Measurements from ENCODE around the gene BOLA1. TPM values are rescaled to one million over a fixed set of nuclear protein-coding genes. Genes with fewer than 3 reads are reported as not detected.

BOLA1 gene, protein sequence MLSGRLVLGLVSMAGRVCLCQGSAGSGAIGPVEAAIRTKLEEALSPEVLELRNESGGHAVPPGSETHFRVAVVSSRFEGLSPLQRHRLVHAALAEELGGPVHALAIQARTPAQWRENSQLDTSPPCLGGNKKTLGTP
- 21.6 and 35.7 TPM in 2 replicates for total RNA-seq

DNA sequence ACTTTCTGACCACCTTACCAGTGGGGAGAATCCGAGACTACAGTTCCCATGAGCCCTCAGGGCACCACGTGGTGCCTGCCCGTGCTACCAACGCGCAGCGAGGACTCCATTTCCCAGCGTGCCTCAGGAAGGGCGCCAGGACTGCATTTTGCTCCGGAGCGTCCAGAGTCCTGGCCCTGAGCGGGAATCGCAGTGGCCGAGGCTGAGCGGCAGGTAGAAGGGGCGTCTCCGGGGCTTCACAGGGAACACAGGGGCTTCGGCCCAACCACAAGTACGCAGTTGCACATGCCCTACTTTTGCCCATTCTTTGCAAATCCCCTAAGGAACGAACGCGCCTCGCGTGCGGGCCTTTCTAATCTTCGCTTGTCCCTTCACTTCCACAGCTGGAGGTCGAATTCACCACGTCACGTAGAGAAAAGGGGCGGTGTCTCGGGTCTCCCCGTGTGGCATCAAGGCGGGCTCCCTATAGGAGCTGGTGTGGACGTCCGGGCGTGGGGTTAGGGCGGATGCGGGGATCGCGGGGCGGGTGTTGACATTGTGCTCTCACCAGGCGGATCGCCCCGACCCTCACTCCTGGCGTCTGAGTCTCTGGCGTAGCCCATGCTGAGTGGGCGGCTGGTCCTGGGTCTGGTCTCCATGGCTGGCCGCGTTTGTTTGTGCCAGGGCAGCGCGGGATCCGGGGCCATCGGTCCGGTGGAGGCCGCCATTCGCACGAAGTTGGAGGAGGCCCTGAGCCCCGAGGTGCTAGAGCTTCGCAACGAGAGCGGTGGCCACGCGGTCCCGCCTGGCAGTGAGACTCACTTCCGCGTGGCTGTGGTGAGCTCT lies at the start of gene BOLA1:
Gene BOLA1, plus strand, starts transcription at position 109 of the 825 bp plus-strand sequence. Its CDS starts 492 bp downstream, at position 601.

DNA sequence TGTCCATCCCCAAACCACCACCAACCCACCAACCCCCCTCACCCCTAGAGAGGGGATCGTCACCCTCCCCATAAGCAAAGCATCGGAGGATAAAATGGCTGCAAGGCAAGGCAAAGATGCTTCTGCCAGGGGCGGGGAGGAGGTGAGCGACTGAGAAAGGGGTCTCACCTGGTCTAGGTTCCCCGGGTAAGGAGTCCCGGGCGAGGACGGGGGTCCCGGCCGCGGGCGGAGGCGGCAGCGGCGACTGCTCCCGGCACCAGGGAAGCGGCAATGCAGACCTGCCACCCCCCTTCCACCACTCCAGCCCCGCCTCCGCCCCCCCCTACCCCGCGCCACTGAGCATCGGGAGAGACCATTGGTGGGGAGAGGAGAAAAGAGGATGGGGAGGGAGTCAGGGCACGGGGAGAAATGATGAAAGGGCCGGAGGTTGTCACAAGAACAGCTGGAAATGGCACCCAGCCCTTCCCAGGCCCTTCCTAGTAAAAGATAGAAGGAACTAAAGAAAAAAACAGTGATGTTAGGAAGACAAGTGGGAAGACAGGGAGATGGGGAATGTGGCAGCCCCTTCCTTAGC lies 18.3 kb downstream of the BOLA1 start, which contains the start of gene SV2A:
Gene SV2A, minus strand, starts transcription at position 274 of the 574 bp plus-strand sequence. CDS start 4,004 bp downstream, outside the sequence.

DNA sequence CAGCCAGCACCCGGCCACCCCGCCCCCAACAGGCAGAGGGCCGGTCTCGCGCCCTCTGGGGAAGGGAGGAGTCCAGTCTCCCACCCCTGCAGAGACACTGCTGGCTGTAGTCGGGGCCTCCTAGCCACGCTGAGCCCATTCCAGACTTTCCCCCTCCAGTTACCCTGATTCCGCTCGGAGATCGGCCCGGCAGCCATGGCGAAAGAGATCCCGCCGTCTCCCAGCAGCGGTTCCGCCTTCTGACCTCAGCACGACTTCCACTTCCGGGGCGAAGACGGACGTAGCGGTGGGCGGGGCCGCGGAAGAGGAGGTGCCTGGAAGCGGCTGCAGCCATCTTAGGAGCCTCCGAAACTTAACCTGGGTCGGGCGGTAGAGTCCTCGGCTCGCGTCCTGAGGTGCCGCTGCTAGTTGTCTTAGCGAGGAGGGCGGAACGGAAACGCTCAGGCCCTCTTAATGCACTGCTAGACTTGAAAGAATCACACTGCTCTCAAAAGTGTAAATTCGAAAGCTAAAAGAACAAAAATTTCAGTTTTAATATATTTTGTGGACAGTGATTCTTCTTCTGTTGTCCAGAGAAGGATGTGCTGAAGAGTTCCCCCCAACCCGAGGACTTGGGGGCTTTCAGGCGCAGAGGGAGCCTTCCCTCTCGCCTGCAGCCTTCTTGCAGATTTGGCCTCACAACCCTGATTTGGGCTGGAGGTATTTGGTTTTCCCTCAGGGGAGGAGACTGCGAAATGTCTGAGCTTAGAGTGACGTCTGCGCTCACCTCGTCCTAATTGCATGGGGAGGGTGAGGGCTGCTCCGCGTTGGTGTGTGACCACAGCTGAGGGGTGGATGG lies 28.4 kb downstream of the BOLA1 start, which contains the start of gene SF3B4:
Gene SF3B4, minus strand, starts transcription at position 241 of the 838 bp plus-strand sequence. Its CDS starts 44 bp downstream, at position 197.

DNA sequence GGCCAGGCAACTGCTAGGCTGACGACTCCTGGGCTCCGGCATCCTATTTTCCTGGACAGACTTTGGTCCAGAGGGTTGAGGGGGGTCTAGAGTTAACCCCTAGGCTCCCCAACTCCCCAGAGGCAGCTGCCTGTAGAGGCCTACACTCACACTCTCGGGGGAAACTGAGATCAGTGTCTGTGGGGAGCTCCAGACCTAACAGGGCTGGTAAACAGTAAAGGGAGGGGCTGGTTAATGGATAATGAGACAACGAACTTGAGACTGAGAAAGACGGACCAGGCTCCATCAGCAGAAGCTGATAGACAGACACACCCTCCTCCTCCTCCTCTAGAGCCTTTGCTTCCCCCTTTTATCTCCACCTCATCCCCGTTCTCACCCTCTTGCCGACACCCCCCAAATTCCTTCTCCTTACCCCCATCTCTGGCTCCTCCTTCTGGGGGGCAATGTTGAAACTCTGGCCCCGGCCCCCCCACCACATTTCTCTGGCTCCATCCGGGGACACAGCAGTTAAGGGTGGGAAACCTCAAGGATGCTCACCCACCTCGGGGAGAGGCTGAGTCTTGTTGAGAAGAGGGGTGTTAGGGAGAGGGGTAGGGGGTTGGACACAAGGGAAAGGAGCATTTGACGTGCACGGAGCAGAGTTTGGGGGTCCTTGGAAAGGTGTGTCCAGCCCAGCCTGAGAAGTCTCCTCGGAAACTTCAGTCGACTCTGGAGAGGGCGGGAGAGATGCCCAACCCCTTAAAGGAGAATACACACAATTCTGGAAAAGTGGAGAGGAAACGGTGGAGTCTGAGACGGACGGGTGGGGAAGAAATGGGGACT lies 37.0 kb downstream of the BOLA1 start, which contains the start of gene MTMR11:
Gene MTMR11, minus strand, starts transcription at position 710 of the 822 bp plus-strand sequence. Its CDS starts 232 bp downstream, at position 478.

Other genes starting within 250 kb of the BOLA1 start
- gene FCGR1A, start 116.9 kb upstream of the BOLA1 start, total RNA-seq = not detected in 2 replicates
- 19.3 and 26.8 TPM in 2 replicates for gene SV2A, start 18.3 kb downstream of the BOLA1 start, total RNA-seq
- gene SF3B4, start 28.2 kb downstream of the BOLA1 start, total RNA-seq = 13.2 and 16.0 TPM in 2 replicates
- gene MTMR11, start 37.3 kb downstream of the BOLA1 start, total RNA-seq = 6.9 and 9.5 TPM in 2 replicates
- gene OTUD7B, start 111.2 kb downstream of the BOLA1 start, total RNA-seq = 8.8 and 9.9 TPM in 2 replicates
- gene VPS45, start 168.2 kb downstream of the BOLA1 start, total RNA-seq = 16.9 and 25.2 TPM in 2 replicates

Measured in epithelial cell of alveolus of lung (primary cell).